ENCODE measurements around the gene SAMD14.

DNA sequence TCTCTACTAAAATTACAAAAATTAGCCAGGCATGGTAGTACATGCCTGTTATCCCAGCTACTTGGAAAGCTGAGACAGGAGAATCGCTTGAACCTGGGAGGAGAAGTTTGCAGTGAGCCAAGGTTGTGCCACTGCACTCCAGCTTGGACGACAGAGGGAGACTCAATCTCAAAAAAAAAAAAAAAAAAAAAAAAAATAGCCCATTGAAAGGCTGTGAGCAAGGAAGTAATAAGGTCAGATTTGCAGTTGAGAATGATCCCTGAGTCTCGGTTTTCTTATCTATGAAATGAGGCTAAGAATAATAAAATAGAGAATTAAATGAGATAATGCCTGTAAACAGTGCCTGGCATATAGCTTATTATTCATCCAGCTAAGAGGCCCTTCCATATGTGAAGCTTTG lies 36.2 kb downstream of the SAMD14 start:
- TF ChIP-seq CTCF (IDR thresholded peaks at IDR 0.05) = no peak
- TF ChIP-seq POLR2A (IDR thresholded peaks at IDR 0.05) = no peak
- TF ChIP-seq POLR2AphosphoS5 (IDR thresholded peaks at IDR 0.05) = no peak
